Activated naive CD4-positive, alpha-beta T cell treated with anti-CD3 and anti-CD28 coated beads, Interleukin-2, amount 50 U/mL, for 24 hours (primary cell): ENCODE measurements around the gene ARHGAP30.
"Not testable (repeated sequence)": the region's sequence is repeated elsewhere in the genome, so short reads cannot be mapped to it uniquely, and the experiment has no call there.

Experiments used
- H3K27ac Mint-ChIP-seq: one replicate; pipeline ENCODE4 v1.8.0; 2021; ENCODE audit warnings: mild to moderate bottlenecking, mixed read lengths
- H3K27me3 Mint-ChIP-seq: one replicate; pipeline ENCODE4 v1.8.0; 2021; ENCODE audit warnings: mixed read lengths
- H3K36me3 Mint-ChIP-seq: one replicate; pipeline ENCODE4 v1.8.0; 2021; ENCODE audit warnings: mixed read lengths
- H3K4me1 Mint-ChIP-seq: one replicate; pipeline ENCODE4 v1.8.0; 2021; ENCODE audit warnings: mixed read lengths
- H3K4me3 Mint-ChIP-seq: one replicate; pipeline ENCODE4 v1.8.0; 2021; ENCODE audit warnings: mild to moderate bottlenecking, mixed read lengths
- H3K9me3 Mint-ChIP-seq: one replicate; pipeline ENCODE4 v1.8.0; 2021; ENCODE audit warnings: mixed read lengths

ARHGAP30 gene

DNA sequence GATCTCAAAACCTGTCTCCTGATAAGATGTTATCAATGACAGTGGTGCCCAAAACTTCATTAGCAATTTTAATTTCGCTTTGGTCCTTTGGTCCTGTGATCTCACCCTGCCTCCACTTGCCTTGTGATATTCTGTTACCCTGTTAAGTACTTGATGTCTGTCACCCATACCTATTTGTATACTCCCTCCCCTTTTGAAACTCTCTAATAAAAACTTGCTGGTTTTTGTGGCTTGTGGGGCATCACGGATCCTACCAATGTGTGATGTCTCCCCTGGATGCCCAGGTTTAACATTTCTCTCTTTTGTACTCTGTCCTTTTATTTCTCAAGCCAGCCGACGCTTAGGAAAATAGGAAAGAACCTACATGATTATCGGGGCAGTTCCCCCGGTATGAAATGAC is 5.8 kb downstream of the ARHGAP30 start:
- H3K9me3 Mint-ChIP-seq, H3K27me3 Mint-ChIP-seq: not testable (repeated sequence)
- H3K4me3 Mint-ChIP-seq: peak overlapping the region; percentile 84
- H3K4me1 Mint-ChIP-seq: peaks cover 86% of the 10 kb centered on the region
- H3K36me3 Mint-ChIP-seq: peaks cover 17% of the 10 kb centered on the region
- H3K27ac Mint-ChIP-seq: peak overlapping the region; percentile 97

GRCh38 chr1:161061419-161061818 is 8.3 kb downstream of the ARHGAP30 start:
- Mint-ChIP-seq H3K27me3 (no peaks in the 10 kb centered on the region), H3K9me3 (no peaks in the 10 kb centered on the region), H3K4me3 (no peak overlapping the region), H3K27ac (peak overlapping the region; percentile 94), H3K4me1 (peaks cover 75% of the 10 kb centered on the region), H3K36me3 (peaks cover 19% of the 10 kb centered on the region)

DNA sequence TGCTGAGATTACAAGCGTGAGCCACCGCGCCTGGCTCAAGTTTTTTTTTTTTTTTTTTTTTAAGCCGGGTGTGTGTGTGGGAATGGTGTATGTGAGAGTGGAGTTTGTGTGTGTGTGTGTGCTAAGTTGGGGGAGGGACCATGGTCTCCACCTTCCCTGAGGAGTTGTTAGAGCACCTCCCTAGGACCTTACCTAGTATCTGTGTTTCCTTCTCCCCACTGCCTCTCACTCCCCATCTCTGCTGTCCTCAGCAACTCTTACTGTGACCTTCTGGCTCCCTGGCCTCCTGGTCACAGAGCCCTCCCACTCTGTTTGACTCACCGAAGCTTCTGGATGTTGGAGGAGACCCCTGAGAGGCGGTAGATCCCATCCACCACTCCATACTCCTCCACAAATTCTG is 10.4 kb downstream of the ARHGAP30 start:
- H3K36me3 Mint-ChIP-seq: peaks cover 15% of the 10 kb centered on the region
- peaks cover 66% of the 10 kb centered on the region for H3K4me1 Mint-ChIP-seq
- no peaks in the 10 kb centered on the region for H3K9me3 Mint-ChIP-seq
- peak overlapping the region; percentile 93 for H3K27ac Mint-ChIP-seq
- no peaks in the 10 kb centered on the region for H3K27me3 Mint-ChIP-seq
- H3K4me3 Mint-ChIP-seq: no peak overlapping the region

DNA sequence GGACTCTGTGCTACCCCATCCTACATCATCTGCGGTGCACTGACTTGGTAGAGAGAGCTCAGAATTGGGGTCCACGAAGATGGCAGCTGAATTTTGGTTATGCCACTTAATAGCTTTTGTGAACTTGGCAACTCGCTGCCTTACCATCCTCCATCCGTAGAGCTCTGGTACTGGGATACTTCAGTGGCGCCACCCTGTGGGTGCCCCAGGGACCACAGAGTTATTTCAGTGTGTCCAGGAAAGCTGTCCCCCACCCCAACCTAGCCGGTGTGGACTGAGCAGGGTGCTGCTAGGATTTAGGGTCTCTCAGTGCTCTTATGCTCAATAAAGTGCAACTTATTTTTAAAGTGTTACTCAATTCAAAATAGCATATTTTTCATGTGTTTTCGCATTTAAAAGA is 14.9 kb downstream of the ARHGAP30 start:
- Mint-ChIP-seq H3K9me3 (no peaks in the 10 kb centered on the region), H3K36me3 (peaks cover 21% of the 10 kb centered on the region), H3K27ac (peak overlapping the region; percentile 17), H3K27me3 (no peaks in the 10 kb centered on the region), H3K4me1 (peaks cover 30% of the 10 kb centered on the region), H3K4me3 (no peak overlapping the region)

DNA sequence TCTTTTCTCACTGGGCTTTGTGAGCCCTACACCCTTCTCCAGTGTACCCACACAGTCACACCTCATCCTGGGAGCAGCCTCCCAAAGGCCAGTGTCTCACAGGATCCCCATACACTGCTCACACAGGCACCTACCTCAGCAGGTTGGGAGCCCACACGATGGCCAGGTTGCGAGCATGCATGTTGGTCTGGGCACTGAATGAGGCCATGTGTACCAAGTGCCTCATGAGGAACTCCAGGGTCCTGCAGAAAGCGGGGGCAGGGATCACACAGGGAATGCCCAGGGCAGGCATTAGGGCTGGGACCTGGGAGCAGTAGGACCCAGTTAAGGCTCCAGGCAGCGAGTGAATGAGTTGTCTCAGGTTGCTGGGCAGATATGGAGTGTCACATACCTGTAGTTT is 15.5 kb downstream of the ARHGAP30 start:
- H3K27me3 Mint-ChIP-seq: no peaks in the 10 kb centered on the region
- H3K27ac Mint-ChIP-seq: no peak overlapping the region
- H3K36me3 Mint-ChIP-seq: peaks cover 17% of the 10 kb centered on the region
- no peak overlapping the region for H3K4me3 Mint-ChIP-seq
- no peaks in the 10 kb centered on the region for H3K9me3 Mint-ChIP-seq
- peaks cover 24% of the 10 kb centered on the region for H3K4me1 Mint-ChIP-seq

- Mint-ChIP-seq H3K4me1 (peaks cover 27% of the 10 kb centered on the region), H3K36me3 (peaks cover 22% of the 10 kb centered on the region), H3K9me3 (no peaks in the 10 kb centered on the region), H3K27ac (peak overlapping the region; percentile 65), H3K27me3 (no peaks in the 10 kb centered on the region), H3K4me3 (no peak overlapping the region)
Measured at GRCh38 chr1:161052899-161053298, 16.8 kb downstream of the ARHGAP30 start.

DNA sequence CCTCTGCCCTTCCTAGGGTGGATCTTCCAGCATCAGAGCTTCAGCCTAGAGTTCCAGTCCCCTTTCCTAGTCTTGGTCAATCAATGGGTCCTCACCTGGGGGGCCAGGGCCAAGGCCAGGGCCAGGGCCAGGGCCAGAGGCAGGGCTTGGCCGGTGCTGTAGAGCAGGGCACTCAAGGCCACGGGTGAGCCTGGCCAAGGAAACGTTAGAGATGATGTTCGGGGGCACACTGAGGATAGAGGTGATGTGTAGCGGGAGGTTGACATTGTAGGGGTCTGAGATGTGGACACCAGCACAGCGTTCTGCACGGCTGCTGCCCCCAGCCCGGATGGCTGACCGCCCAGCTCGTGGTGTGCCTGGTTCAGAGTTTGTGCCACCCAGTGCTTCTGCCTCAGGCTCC is 18.5 kb downstream of the ARHGAP30 start:
- Mint-ChIP-seq H3K4me3 (no peak overlapping the region), H3K9me3 (no peaks in the 10 kb centered on the region), H3K4me1 (peaks cover 18% of the 10 kb centered on the region), H3K27ac (peak overlapping the region; percentile 62), H3K27me3 (no peaks in the 10 kb centered on the region), H3K36me3 (peaks cover 17% of the 10 kb centered on the region)

DNA sequence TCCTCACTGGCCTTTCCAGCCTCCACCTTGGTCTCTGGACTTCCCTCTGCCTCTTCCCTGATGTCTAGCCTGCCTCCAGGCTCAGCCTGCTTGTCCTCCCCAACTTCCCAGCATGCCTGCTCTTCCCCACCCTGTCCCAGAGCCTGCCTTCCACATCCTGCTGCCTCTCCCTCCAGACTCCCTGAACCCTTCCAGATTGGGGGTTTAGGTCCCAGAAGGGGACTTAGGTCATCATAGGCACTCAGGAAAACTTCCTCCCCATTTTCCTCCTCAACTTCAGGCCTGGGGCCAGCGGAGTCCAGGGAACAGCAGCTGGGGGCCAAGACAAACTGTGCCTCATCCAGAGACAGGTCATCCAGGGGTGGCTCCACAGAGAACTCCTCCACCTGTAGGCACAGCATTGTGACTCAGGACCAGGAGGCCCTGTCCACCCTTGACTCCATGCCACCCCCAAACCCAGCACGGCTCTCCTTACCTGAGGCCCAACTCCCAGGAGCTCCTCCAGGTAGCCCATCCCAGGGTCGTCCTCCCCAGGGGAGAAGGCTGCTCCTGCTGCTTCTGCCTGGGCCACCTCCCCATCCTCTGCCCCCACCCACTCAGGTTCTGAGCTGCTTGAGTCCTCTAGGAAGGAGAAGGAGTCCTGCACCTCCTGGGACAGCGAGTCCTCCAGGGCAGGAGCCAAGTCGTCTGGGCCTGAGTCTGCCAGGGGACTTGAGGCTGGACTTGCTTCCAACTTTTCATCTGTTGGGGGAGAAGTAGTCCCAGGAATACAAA is 20.6 kb downstream of the ARHGAP30 start:
- H3K27me3 Mint-ChIP-seq: no peaks in the 10 kb centered on the region
- H3K36me3 Mint-ChIP-seq: peaks cover 20% of the 10 kb centered on the region
- peak overlapping the region; percentile 46 for H3K27ac Mint-ChIP-seq
- H3K4me3 Mint-ChIP-seq: no peak overlapping the region
- H3K4me1 Mint-ChIP-seq: peaks cover 25% of the 10 kb centered on the region
- no peaks in the 10 kb centered on the region for H3K9me3 Mint-ChIP-seq

DNA sequence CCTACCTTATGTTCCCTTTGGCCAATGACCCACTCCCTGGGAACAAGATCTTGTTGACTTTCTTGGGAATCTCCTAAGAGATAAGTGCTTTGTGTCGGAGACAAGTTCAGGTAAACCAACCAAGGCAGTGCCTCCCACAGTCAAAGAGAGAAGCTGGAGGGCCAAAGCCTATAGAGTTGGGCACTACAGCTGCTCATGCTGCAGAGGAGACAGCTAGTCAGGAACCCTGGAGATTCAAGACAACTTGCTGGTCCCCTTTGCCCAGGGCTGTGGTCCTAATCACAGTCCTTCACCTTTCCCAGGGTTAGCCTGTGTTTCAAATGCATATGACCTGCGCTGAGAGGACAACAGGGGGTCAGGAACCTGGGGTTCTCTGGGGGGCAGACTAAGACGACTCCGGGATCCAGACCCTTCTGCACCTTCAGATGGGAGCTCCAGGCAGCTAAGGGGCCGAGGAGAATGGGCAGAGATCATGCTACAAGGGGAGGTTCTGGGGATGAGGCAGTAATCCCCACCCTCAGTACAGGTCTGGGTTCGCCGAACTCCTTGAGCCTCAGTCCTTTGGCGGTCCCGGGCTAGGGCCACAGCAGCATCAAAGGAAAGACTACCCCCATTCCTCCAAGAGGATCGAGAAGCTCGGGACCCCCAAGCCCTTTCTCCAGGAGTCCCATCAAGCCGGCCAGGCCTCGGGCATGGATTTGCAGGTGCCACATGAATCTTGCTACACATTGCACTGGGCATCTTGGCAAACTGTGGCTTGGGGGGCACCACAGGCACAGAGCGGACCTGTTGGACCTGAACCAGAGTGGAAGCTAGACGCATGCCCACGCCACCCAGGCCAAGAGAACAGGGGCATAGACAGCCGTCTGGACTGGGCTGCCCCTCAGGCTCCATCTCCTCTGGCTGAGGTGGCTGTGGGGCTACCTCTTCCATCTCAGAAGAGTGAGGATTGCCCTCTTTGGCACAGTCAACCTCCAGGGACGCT is 22.0 kb downstream of the ARHGAP30 start:
- H3K27ac Mint-ChIP-seq: peak overlapping the region; percentile 51
- no peaks in the 10 kb centered on the region for H3K9me3 Mint-ChIP-seq
- no peaks in the 10 kb centered on the region for H3K27me3 Mint-ChIP-seq
- H3K4me1 Mint-ChIP-seq: peaks cover 26% of the 10 kb centered on the region
- H3K4me3 Mint-ChIP-seq: no peak overlapping the region
- H3K36me3 Mint-ChIP-seq: peaks cover 12% of the 10 kb centered on the region

GRCh38 chr1:161046605-161047228 is 23.0 kb downstream of the ARHGAP30 start:
- peaks cover 33% of the 10 kb centered on the region for H3K4me1 Mint-ChIP-seq
- H3K4me3 Mint-ChIP-seq: peak overlapping the region; percentile 99
- H3K36me3 Mint-ChIP-seq: peaks cover 12% of the 10 kb centered on the region
- peak overlapping the region; percentile 100 for H3K27ac Mint-ChIP-seq
- no peaks in the 10 kb centered on the region for H3K9me3 Mint-ChIP-seq
- H3K27me3 Mint-ChIP-seq: no peaks in the 10 kb centered on the region

GRCh38 chr1:161045736-161046604 is 23.7 kb downstream of the ARHGAP30 start, which contains the start of gene USF1:
USF1 (minus strand) TSS chr1:161045977; CDS start chr1:161043275, 2,702 bp downstream.
- Mint-ChIP-seq H3K36me3 (peaks cover 14% of the 10 kb centered on the region), H3K27me3 (no peaks in the 10 kb centered on the region), H3K27ac (peak within 1 kb of the TSS; percentile 100), H3K9me3 (no peaks in the 10 kb centered on the region), H3K4me1 (peaks cover 39% of the 10 kb centered on the region), H3K4me3 (peak within 1 kb of the TSS; percentile 99)

DNA sequence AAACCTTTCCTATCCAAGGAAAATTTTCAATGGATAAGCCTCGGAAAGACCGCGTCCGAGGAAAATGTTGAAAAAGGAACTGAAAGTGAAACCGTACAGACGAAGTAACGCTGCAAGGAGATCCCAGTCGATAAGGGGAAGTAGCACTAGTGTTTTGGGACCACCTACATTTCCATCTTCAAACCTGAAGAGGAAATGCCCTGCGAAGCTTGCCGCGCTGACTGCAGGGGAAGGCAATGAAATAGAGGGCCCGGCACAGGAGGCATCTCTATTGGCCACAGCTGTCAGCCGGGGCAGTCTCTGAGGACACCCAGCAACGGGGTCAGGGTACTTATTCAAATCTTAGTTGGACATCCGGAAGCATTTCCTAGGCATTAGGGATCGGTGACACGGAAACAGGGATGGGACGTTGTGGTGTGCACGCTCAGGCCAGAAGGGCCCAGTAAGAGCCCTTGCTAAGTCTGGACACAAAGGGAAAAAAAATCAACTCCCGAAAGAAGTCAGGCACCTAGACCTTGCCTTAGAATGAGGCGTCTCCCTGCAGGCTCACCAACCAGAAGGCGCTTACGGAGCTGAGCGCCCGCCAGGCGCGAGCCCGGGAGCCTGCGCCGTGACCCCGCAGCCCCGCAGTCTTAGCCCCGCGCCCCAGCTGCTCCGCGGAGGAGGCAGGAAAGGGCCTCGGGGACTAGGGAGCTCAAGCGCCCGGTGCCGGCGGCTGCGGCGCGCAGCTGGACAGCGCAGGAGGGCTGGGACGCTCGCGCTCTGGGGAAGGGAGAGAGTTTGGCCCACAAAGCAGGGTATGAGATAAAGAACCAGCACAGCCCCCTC is 24.6 kb downstream of the ARHGAP30 start:
- Mint-ChIP-seq H3K4me1 (peaks cover 39% of the 10 kb centered on the region), H3K27me3 (no peaks in the 10 kb centered on the region), H3K27ac (peak overlapping the region; percentile 100), H3K9me3 (no peaks in the 10 kb centered on the region), H3K36me3 (peaks cover 14% of the 10 kb centered on the region), H3K4me3 (peak overlapping the region; percentile 99)

GRCh38 chr1:161044535-161044907 is 25.2 kb downstream of the ARHGAP30 start:
- no peaks in the 10 kb centered on the region for H3K27me3 Mint-ChIP-seq
- H3K36me3 Mint-ChIP-seq: peaks cover 14% of the 10 kb centered on the region
- H3K9me3 Mint-ChIP-seq: no peaks in the 10 kb centered on the region
- peaks cover 39% of the 10 kb centered on the region for H3K4me1 Mint-ChIP-seq
- H3K4me3 Mint-ChIP-seq: peak overlapping the region; percentile 99
- peak overlapping the region; percentile 95 for H3K27ac Mint-ChIP-seq

DNA sequence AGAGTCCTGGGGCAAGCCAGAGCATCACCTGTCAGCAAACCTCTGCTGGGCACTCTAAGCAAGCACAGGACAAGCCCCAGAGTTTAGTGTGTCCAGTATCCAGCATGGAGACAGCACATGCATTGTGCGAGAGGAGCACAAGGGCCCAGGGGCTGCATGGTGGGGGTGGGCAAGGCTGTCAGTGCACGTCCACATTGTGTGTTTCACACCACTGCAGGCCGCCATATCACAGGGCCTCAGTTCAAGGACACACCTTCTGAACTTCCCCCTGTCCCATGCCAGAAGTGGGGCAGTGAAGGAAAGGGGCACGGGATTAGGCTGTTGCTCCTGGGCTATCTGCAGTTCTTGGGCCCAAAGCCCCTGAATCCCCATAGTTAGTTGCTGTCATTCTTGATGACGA is 30.1 kb downstream of the ARHGAP30 start:
- H3K27me3 Mint-ChIP-seq: no peaks in the 10 kb centered on the region
- H3K9me3 Mint-ChIP-seq: no peaks in the 10 kb centered on the region
- peak overlapping the region; percentile 79 for H3K27ac Mint-ChIP-seq
- H3K4me3 Mint-ChIP-seq: peak overlapping the region; percentile 94
- peaks cover 44% of the 10 kb centered on the region for H3K4me1 Mint-ChIP-seq
- peaks cover 8% of the 10 kb centered on the region for H3K36me3 Mint-ChIP-seq
